BLaER1 (cell line): ENCODE results near the gene F11.
"Not testable (repeated sequence)": the region's sequence is repeated elsewhere in the genome, so short reads cannot be mapped to it uniquely, and the experiment has no call there.

ENCODE experiments used
- H3K27ac ChIP-seq: shearing (Covaris generic); formaldehyde crosslinking; 2 replicates; pipeline ENCODE4 v1.8.1; 2022
- H3K27me3 ChIP-seq: shearing (Covaris generic); formaldehyde crosslinking; 2 replicates; pipeline ENCODE4 v1.8.1; 2022
- H3K36me3 ChIP-seq: shearing (Covaris generic); formaldehyde crosslinking; 2 replicates; pipeline ENCODE4 v1.8.1; 2022
- H3K4me1 ChIP-seq: shearing (Covaris generic); formaldehyde crosslinking; 2 replicates; pipeline ENCODE4 v1.8.1; 2022
- H3K4me2 ChIP-seq: shearing (Covaris generic); formaldehyde crosslinking; 2 replicates; pipeline ENCODE4 v1.8.1; 2022
- H3K4me3 ChIP-seq: shearing (Covaris generic); formaldehyde crosslinking; 2 replicates; pipeline ENCODE4 v1.8.1; 2022
- H3K9ac ChIP-seq: shearing (Covaris generic); formaldehyde crosslinking; 2 replicates; pipeline ENCODE4 v1.8.1; 2022
- H3K9me3 ChIP-seq: shearing (Covaris generic); formaldehyde crosslinking; 2 replicates; pipeline ENCODE4 v1.8.1; 2022
- H4K20me1 ChIP-seq: shearing (Covaris generic); formaldehyde crosslinking; 2 replicates; pipeline ENCODE4 v1.8.1; 2022
- Cebpa-rat ChIP-seq: shearing (Covaris generic); IDR thresholded peaks from 2 replicates; pipeline ENCODE4 v1.8.1; 2022

Gene F11

DNA sequence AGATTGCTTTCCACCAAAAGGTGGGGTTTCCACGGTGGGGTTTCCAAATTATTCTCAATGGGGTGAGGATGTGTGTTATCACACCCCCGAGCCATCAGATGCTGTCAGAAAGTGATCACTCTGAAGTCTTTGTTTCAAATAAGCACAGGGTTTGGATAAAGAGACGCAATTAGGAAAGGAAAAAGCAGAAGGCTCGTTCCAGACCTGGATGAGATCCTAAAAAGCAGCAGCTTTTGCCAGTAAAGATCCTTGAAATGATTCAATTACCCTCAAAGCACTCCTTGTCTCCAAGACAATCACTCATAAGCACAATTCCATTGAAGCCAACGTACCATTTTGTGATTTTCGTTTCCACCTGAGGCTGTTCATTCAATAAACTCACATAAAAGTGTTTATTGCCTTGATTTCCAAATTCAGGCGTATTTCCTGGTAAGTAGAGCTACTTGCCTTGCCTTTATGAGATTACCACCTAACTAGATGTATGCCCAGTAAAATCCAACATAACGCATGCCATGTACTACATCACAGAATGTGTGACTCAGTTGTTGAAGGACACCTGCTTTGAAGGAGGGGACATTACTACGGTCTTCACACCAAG lies 5.2 kb downstream of the F11 start:
- no peak overlapping the region for H3K4me2 ChIP-seq
- TF ChIP-seq Cebpa-rat: no peak
- H3K9ac ChIP-seq: no peak overlapping the region
- no peak overlapping the region for H3K27ac ChIP-seq
- H4K20me1 ChIP-seq: no peaks in the 10 kb centered on the region
- no peaks in the 10 kb centered on the region for H3K9me3 ChIP-seq
- no peaks in the 10 kb centered on the region for H3K4me1 ChIP-seq
- H3K36me3 ChIP-seq: no peaks in the 10 kb centered on the region
- H3K4me3 ChIP-seq: no peak overlapping the region
- H3K27me3 ChIP-seq: no peaks in the 10 kb centered on the region

GRCh38 chr4:186272699-186273391 lies 6.9 kb downstream of the F11 start:
- Histone ChIP-seq H3K4me3 (no peak overlapping the region), H3K27me3 (no peaks in the 10 kb centered on the region), H3K4me1 (no peaks in the 10 kb centered on the region), H4K20me1 (no peaks in the 10 kb centered on the region), H3K9me3 (no peaks in the 10 kb centered on the region), H3K9ac (no peak overlapping the region), H3K27ac (no peak overlapping the region), H3K36me3 (no peaks in the 10 kb centered on the region), H3K4me2 (no peak overlapping the region)
- TF ChIP-seq Cebpa-rat: no peak

DNA sequence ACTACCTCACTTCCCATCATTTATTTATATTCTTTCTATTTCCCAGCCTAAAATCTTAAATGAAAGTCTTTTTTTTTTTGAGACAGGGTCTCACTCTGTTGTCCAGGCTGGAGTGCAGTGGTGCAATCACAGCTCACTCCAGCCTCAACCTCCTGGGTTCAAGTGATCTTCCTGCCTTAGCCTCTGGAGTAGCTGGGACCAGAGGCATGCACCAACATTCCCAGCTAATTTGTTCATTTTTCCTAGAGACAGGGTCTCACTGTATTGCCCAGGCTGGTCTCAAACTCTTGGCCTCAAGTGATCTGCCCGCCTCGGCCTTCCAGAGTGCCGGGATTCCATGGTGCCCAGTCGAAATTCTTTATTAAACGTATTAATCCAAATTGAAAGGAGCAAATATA lies 7.4 kb downstream of the F11 start:
- not testable (repeated sequence) for H3K4me3 ChIP-seq, H3K36me3 ChIP-seq, H3K9me3 ChIP-seq, H3K27me3 ChIP-seq, H3K9ac ChIP-seq, H4K20me1 ChIP-seq, H3K4me1 ChIP-seq, H3K27ac ChIP-seq, H3K4me2 ChIP-seq

DNA sequence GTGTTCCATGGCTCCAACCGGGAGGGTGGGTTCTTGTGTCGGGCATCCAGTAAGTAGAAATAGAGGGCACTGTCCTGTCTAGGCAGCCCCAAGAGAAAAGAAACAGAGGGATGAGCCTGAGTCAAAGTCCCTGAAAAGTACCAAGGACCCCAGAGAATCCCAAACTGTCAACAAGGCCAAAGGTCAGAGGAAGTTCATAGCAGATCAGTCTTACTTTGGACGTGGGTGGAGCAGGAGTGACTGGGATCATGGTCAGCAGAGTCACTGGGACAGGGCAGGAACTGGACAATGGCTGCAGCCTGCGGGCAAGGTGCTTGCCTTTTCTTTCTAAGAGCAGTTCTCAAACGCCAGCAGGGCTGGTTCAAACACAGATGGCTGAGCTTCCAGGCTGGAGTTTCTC lies 17.3 kb downstream of the F11 start:
- Histone ChIP-seq H3K36me3 (no peaks in the 10 kb centered on the region), H3K27ac (no peak overlapping the region), H3K4me3 (no peak overlapping the region), H3K9me3 (no peaks in the 10 kb centered on the region), H4K20me1 (no peaks in the 10 kb centered on the region), H3K27me3 (no peaks in the 10 kb centered on the region), H3K4me1 (no peaks in the 10 kb centered on the region), H3K9ac (no peak overlapping the region), H3K4me2 (no peak overlapping the region)
- no peak for TF ChIP-seq Cebpa-rat

GRCh38 chr4:186285147-186285546 lies 19.2 kb downstream of the F11 start:
- no peak overlapping the region for H3K4me2 ChIP-seq
- no peaks in the 10 kb centered on the region for H3K27me3 ChIP-seq
- TF ChIP-seq Cebpa-rat: no peak
- no peak overlapping the region for H3K9ac ChIP-seq
- H3K9me3 ChIP-seq: no peaks in the 10 kb centered on the region
- no peaks in the 10 kb centered on the region for H4K20me1 ChIP-seq
- H3K27ac ChIP-seq: no peak overlapping the region
- H3K4me1 ChIP-seq: no peaks in the 10 kb centered on the region
- no peak overlapping the region for H3K4me3 ChIP-seq
- H3K36me3 ChIP-seq: no peaks in the 10 kb centered on the region

DNA sequence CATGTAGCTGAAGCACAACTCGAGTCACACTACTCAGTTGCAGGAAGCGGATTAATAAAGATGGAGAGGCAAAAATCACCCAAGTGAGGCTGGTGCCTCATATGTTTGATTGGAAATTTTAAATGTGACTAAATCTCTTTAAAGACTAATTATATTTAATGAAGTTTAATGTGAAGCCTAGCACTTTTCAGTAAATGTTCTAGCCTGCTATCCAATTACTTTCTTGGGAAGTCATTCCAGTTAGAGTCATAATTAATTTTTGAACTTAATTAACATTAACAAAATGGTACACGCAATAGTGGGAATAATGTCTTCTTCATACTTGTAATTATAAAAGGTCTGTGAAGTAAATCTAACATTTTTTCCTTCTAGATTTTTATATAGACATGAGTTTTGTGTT lies 20.6 kb downstream of the F11 start:
- TF ChIP-seq Cebpa-rat: no peak
- Histone ChIP-seq H3K36me3 (no peaks in the 10 kb centered on the region), H3K4me2 (no peak overlapping the region), H3K27ac (no peak overlapping the region), H3K9ac (no peak overlapping the region), H3K4me1 (no peaks in the 10 kb centered on the region), H3K27me3 (no peaks in the 10 kb centered on the region), H4K20me1 (no peaks in the 10 kb centered on the region), H3K4me3 (no peak overlapping the region), H3K9me3 (no peaks in the 10 kb centered on the region)

DNA sequence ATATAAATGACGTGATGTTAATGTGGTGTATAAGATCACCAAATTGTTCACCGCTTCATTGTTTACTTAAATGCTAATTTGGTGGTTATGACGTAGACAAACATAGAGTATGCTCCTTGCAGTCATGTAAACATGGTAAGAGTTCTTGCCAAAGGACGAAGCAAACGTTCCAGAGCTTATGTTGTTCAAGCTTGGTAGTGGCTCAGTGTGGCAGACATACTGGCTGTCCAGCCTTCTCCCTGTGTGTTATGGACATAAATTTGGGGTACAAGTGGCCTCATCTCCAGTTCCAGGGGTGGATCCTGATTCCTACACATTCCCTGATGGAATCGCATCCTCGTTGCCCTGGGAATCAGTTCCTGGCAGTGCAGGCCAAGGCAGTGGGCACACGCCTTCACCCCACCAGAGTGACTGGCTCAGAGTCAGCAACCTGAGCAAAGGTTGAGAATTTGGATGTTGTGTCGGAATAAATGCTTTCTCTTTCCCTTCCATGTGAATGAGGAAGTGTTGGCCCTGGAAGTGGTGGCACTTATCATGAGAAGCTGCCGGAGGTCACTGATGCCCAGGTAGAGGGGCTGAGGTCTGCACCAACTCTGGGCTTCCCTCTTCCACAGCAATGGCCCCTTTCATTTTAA lies 25.4 kb downstream of the F11 start:
- Histone ChIP-seq H3K27ac (no peak overlapping the region), H3K4me2 (no peak overlapping the region), H3K4me1 (no peaks in the 10 kb centered on the region), H4K20me1 (no peaks in the 10 kb centered on the region), H3K4me3 (no peak overlapping the region), H3K36me3 (no peaks in the 10 kb centered on the region), H3K9ac (no peak overlapping the region), H3K27me3 (no peaks in the 10 kb centered on the region), H3K9me3 (no peaks in the 10 kb centered on the region)
- no peak for TF ChIP-seq Cebpa-rat

GRCh38 chr4:186294160-186294559 lies 28.2 kb downstream of the F11 start:
- no peaks in the 10 kb centered on the region for H3K4me1 ChIP-seq

GRCh38 chr4:186296481-186296880 lies 30.5 kb downstream of the F11 start:
- Histone ChIP-seq H3K27me3 (peaks cover 12% of the 10 kb centered on the region), H3K4me2 (no peak overlapping the region), H3K9ac (no peak overlapping the region), H3K36me3 (no peaks in the 10 kb centered on the region), H3K27ac (no peak overlapping the region), H3K4me3 (no peak overlapping the region), H4K20me1 (no peaks in the 10 kb centered on the region), H3K9me3 (no peaks in the 10 kb centered on the region), H3K4me1 (no peaks in the 10 kb centered on the region)
- no peak for TF ChIP-seq Cebpa-rat

More at GRCh38 chr4:186294160-186294559, 28.2 kb downstream of the F11 start:
- H3K9me3 ChIP-seq: no peaks in the 10 kb centered on the region
- H3K36me3 ChIP-seq: no peaks in the 10 kb centered on the region
- H4K20me1 ChIP-seq: no peaks in the 10 kb centered on the region
- no peak overlapping the region for H3K9ac ChIP-seq
- H3K27ac ChIP-seq: no peak overlapping the region
- TF ChIP-seq Cebpa-rat: no peak
- H3K4me2 ChIP-seq: no peak overlapping the region
- no peak overlapping the region for H3K4me3 ChIP-seq
- H3K27me3 ChIP-seq: peaks cover 12% of the 10 kb centered on the region

GRCh38 chr4:186297013-186297645 lies 31.1 kb downstream of the F11 start:
- Histone ChIP-seq H3K4me3 (no peak overlapping the region), H3K4me1 (no peaks in the 10 kb centered on the region), H4K20me1 (no peaks in the 10 kb centered on the region), H3K36me3 (no peaks in the 10 kb centered on the region), H3K4me2 (no peak overlapping the region), H3K9me3 (no peaks in the 10 kb centered on the region), H3K9ac (no peak overlapping the region), H3K27me3 (peaks cover 12% of the 10 kb centered on the region), H3K27ac (no peak overlapping the region)
- no peak for TF ChIP-seq Cebpa-rat
